Heart left ventricle (tissue), 16 donors: Measurements from ENCODE around the gene ZBTB22. TPM values are rescaled to one million over a fixed set of nuclear protein-coding genes. Genes with fewer than 3 reads are reported as not detected.
A peak's percentile ranks its signal among the peaks of the same experiment; 100 is the strongest.

Source experiments
- ATAC-seq, 4 donors: fragments of 200-7000 bp; cut with Tn5 transposase; one replicate each; pipeline ENCODE4 v1.9.1; 2020 to 2022; ENCODE audit warnings: moderate library complexity in 4 of 4, mild to moderate bottlenecking in 3 of 4, moderate number of reproducible peaks in 1 of 4
- DNase-seq, 5 donors: peaks; one replicate each; pipeline ENCODE4 v3.0.0-alpha.2; 2020
- H3K27ac ChIP-seq, 12 donors: fragments of 200-600 bp; sonication (generic) in 4 of 12; one replicate each; pipeline versions ENCODE4 v1.5.0 to v1.8.0; 2016 to 2022; ENCODE audit warnings: mild to moderate bottlenecking in 2 of 12
- H3K27me3 ChIP-seq, 9 donors: fragments of 200-600 bp; sonication (generic) in 2 of 9; one replicate each; pipeline versions ENCODE4 v1.5.1 to v1.8.0; 2016 to 2022; ENCODE audit warnings: mild to moderate bottlenecking in 3 of 9
- H3K36me3 ChIP-seq, 9 donors: fragments of 200-600 bp; sonication (generic) in 2 of 9; one replicate each; pipeline versions ENCODE4 v1.5.0 to v1.8.0; 2018 to 2022; ENCODE audit warnings: mild to moderate bottlenecking in 2 of 9
- H3K4me1 ChIP-seq, 12 donors: fragments of 200-600 bp; sonication (generic) in 4 of 12; one replicate each; pipeline versions ENCODE4 v1.5.0 to v1.8.0; 2016 to 2022; ENCODE audit warnings: mild to moderate bottlenecking in 3 of 12
- H3K4me3 ChIP-seq, 12 donors: fragments of 200-600 bp; sonication (generic) in 4 of 12; one replicate each; pipeline versions ENCODE4 v1.5.0 to v1.8.0; 2017 to 2022; ENCODE audit warnings: mild to moderate bottlenecking in 9 of 12, moderate library complexity in 4 of 12
- H3K9me3 ChIP-seq, 12 donors: fragments of 200-600 bp; sonication (generic) in 4 of 12; one replicate each; pipeline versions ENCODE4 v1.5.0 to v1.8.0; 2016 to 2022; ENCODE audit warnings: mild to moderate bottlenecking in 1 of 12
- CTCF ChIP-seq, 12 donors: fragments of 200-600 bp; sonication (generic) in 4 of 12; IDR thresholded peaks; one replicate each; pipeline versions ENCODE4 v1.5.0 to v1.8.0; 2018 to 2022; ENCODE audit warnings: antibody characterized with exemption in 12 of 12, mild to moderate bottlenecking in 5 of 12
- POLR2A ChIP-seq, 2 donors: fragments of 450-650 bp; IDR thresholded peaks; one replicate each; pipeline ENCODE4 v1.6.1; 2017; ENCODE audit warnings: antibody characterized with exemption in 2 of 2, mild to moderate bottlenecking in 2 of 2, moderate library complexity in 2 of 2
- WGBS, 4 donors: extraction: QIAGEN DNeasy Blood & Tissue Kit in 2 of 4; methylation state at CpG; one replicate each; pipeline versions ENCODE4 v1.1.5 to v1.1.7; 2013 to 2018; 5-methylcytosine and 5-hydroxymethylcytosine counted together
- intact Hi-C, 10 donors: fragments of 100-400 bp; cut with DNase I; formaldehyde crosslinking; loops; one replicate each; pipeline versions ENCODE4 v1.11.1 to v1.14.2; 2022
- polyA plus RNA-seq, 2 donors: library from polyadenylated mRNA; stranded (reverse); fragments of 200-250 nt; gene quantifications; one replicate each; pipeline ENCODE4 v1.2.3, GENCODE V29; 2013
- total RNA-seq, 9 donors: library from RNA; depleted of rRNA in 2 of 9; stranded (reverse); fragments of >200 nt in 2 of 9; fragmentation: NEBNext Ultra II Directional in 3 of 9; extraction: Animal tissue kit (Norgen Biotek cat#: 25700) in 3 of 9; gene quantifications; one replicate each; pipeline versions ENCODE4 v1.1.0 to v1.2.4, GENCODE V29; 2016 to 2023
- donor health status: ischemic (EF 13 %, LVEDD 7.1; RV severe dilation, severe dysfunction).
- donor health status: healthy with polysubstance abuse.
- donor health status: DM: no; HTN: yes; CAD: no.
- donor health status: DM: no; HTN: no; CAD: no.
- donor health status: ischemic (EF 25% LVEDD 6.9; RV normal size, moderate dysfunction).
- donor health status: ischemic (EF 25% LVEDD 5.7; RV mildly dilated, moderate dysfunction).
- donor health status: healthy.
- donor health status: DM: yes; HTN: yes; CAD: no.
- donor health status: ischemic (EF 35%, LVEDD 5.7; RV mildly dilated, moderate dysfunction).
- donor health status: nonischemic (EF 11% LVEDD 7.7; RV severe dilation, severe dysfunction).
- donor health status: DM: yes; HTN: yes; CAD: no.
- donor health status: PGD.
- donor health status: ischemic (EF 29% LVEDD 5.4; RV normal size, mild dysfunction).
- donor health status: nonischemic (EF 23%, LVEDD 6.1; RV moderate dilation, normal function).

ZBTB22 gene
- total and polyA plus RNA-seq, 11 donors: 7.5 to 22.1 (median 14.0) TPM

- intact Hi-C loops: no loop called here
- Histone ChIP-seq H3K9me3 (no peaks in the 10 kb centered on the region), H3K27ac (peak overlapping the region; percentile 88 to 99 (median 98)), H3K4me3 (peak overlapping the region; percentile 63 to 100 (median 84)), H3K27me3 (no peaks in the 10 kb centered on the region), H3K36me3 (peaks cover 0 to 65% (median 50%) of the 10 kb centered on the region in 9 donors), H3K4me1 (peaks cover 0 to 36% (median 25%) of the 10 kb centered on the region in 12 donors)
- 19 to 21% (median 20%) methylated on average over 15 to 16 of the region's 16 CpGs for WGBS, 4 donors
- DNase-seq: peak in 1 of 5 donors; percentile 66
- ATAC-seq: no peak
- TF ChIP-seq CTCF (IDR thresholded peaks at IDR 0.05): no peak
- TF ChIP-seq POLR2A (IDR thresholded peaks at IDR 0.05): no peak
These were observed 20.1 kb downstream of the ZBTB22 start for GRCh38 chr6:33297406-33297955.

- no peak for ATAC-seq
- Histone ChIP-seq H3K4me3 (peak overlapping the region in 11 of 12 donors; percentile 63 to 100 (median 84)), H3K36me3 (peaks cover 0 to 65% (median 54%) of the 10 kb centered on the region in 9 donors), H3K27me3 (no peaks in the 10 kb centered on the region), H3K4me1 (peaks cover 0 to 36% (median 25%) of the 10 kb centered on the region in 12 donors), H3K9me3 (no peaks in the 10 kb centered on the region), H3K27ac (peak overlapping the region in 11 of 12 donors; percentile 95 to 99 (median 99))
- TF ChIP-seq POLR2A (IDR thresholded peaks at IDR 0.05) (no peak), CTCF (IDR thresholded peaks at IDR 0.05) (no peak)
- intact Hi-C loops: no loop called here
- 68 to 81% (median 71%) methylated on average over 12 of the region's 12 CpGs for WGBS, 4 donors
- no peak for DNase-seq
These were observed 20.6 kb downstream of the ZBTB22 start for GRCh38 chr6:33296797-33297405.

- Histone ChIP-seq H3K4me1 (peaks cover 0 to 31% (median 18%) of the 10 kb centered on the region in 12 donors), H3K4me3 (no peak overlapping the region), H3K27me3 (no peaks in the 10 kb centered on the region), H3K36me3 (peaks cover 0 to 65% (median 58%) of the 10 kb centered on the region in 9 donors), H3K27ac (no peak overlapping the region), H3K9me3 (no peaks in the 10 kb centered on the region)
- WGBS, 4 donors: 86 to 91% (median 88%) methylated on average over 15 of the region's 15 CpGs
- intact Hi-C loops: no loop called here
- DNase-seq: peak in 1 of 5 donors; percentile 55
- ATAC-seq: no peak
- TF ChIP-seq CTCF (IDR thresholded peaks at IDR 0.05): no peak
- no peak for TF ChIP-seq POLR2A (IDR thresholded peaks at IDR 0.05)
These were observed 21.7 kb downstream of the ZBTB22 start for GRCh38 chr6:33295621-33296369.
